ENCODE results near the gene SLC22A6. TPM values are rescaled to one million over a fixed set of nuclear protein-coding genes. Genes with fewer than 3 reads are reported as not detected.

Gene SLC22A6
- total RNA-seq, 1 donor from 2014 or later: not detected

DNA sequence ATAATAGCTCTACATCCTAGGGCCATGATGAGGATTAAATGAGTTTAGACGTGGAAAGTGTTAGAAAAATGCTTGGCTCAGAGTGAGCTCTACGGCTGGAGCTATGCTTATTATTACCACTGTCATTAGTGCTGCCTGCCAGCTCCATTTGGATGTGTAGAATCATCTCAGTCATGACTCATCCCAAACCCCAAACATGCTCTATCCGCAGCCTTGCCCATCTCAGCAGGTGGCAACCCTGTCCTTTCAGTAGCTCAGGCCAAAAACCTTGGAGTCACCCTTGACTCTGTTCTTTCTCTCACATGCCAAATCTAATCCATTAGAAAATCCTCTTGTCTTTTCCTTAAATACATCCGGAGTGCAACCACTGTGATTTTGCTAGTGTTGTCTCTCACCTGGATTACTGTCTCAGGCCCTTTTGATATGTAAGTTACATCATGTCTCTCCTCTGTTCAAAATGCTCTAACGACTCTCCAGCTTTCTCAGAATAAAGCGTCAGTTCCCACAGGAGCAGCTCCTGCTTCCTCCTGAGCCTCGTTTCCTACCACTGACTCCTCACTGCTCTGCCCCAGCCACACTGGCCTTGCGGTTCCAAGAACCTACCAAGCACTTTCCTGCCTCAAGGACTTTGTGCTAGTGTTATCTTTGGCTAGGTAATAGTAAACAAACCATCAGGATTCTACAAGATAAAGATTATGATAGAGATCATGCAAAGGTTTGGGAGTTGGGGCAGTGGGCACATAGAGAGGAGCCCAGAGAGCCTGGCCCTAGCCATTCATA, 53.1 kb downstream of the SLC22A6 start:
- DNase-seq (ENCODE audit: low spot score): no peak

DNA sequence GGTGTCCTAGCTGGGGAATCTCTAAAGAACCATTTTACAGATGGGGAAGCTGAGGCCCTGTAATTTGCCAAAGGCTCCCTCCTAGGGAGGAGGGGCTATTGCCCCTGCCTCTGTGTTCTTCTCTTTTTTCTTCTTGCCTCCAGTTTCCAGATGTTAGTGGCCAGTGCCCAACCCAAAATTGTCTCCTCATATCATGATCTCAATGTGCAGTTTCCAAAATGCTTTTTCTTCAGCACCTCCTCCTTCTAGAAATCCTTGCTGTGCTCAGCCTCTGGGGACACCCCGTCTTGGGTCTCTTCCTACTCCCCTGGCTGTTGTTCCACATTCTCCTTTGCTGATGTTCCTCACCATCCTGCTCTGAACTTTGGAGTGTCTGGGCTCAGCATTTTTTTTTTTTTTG, 54.1 kb downstream of the SLC22A6 start:
- DNase-seq (ENCODE audit: low spot score): no peak

DNA sequence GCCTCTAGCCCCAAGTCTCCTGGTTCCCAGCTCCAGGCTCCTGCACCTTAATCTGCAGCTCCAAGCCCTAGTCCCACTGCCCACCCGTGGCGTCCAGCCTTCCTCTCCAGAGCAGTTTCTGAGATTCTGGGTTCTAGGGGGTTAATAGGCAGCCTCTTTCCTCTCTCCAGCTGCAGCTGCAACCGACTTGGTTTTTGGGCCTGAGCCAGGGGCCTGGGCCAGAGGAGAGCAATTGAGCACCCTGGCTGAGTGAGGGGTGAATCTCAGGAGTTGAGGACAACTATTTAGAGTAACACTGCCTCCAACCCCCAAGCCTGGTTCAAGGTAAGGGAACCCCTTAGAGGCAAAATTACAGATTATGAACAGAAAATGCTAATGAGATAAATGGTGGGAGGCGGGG, 54.6 kb downstream of the SLC22A6 start:
- DNase-seq (ENCODE audit: low spot score): no peak

DNA sequence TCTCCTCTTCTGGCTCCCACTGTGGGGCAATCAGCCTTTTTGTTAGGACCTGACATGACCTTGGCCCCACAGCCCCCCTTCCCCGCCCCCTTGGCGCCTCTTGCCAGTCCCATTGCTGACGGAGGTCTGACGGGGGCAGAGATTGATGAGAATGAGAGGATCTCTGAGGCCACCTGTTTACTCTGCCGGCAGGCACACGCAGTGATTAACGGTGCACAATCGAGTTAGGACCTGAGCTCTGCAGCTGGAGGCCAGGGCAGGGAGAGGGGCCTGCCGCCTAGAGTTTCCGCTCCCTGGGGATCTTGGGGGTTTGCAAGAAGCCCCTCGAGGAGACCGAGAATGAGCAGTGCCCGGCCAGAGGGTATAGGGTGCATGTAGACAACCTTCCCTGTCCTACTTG, 56.8 kb downstream of the SLC22A6 start:
- DNase-seq (ENCODE audit: low spot score): no peak

DNA sequence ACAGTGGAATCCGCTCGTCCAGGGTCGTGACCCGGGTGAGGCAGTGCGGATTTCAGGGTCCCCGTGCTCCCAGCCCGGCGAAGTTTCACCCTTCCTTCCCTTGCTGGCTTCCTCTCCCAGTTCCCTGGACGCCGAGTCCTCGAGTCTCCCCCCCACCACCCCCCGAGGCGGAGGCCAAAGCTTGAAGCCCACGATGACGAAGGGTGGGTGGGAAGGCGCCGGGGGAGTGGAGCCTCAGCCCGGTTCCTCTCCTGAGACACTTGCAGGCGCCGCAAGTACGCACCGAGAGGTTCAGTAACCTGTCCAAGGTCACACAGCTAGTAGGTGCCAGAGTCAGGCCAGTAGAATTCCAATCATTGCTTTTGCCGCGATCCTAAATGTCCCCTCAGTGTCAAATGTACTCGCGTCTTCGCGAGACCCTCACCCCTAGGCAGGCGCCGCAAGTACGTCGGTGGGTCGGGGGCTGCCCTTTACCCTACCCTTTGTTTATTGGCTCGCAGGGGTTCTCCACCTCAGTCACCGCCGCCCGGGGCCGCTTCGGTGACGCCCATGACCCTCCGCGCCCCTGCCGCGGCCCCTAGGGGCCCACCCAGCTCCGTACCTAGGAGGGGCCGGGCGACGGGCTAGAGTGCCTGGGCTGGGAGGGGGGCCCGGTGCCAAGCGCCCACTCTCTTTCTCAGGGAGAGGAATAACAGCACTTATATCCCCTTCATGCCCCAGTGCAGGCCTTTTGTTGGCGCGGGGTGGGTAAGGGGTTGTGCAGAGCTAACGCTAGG, 57.9 kb downstream of the SLC22A6 start:
- DNase-seq (ENCODE audit: low spot score): no peak

Other genes starting within 250 kb of the SLC22A6 start
- gene ZBTB3, start 230.8 kb downstream of the SLC22A6 start, total RNA-seq: 21.4 TPM
- gene POLR2G, start 223.4 kb downstream of the SLC22A6 start, total RNA-seq: 53.5 TPM
- gene TAF6L, start 213.6 kb downstream of the SLC22A6 start, total RNA-seq: 24.0 TPM
- gene TMEM179B, start 197.6 kb downstream of the SLC22A6 start, total RNA-seq: 67.8 TPM
- 19.9 TPM for gene TMEM223, start 193.0 kb downstream of the SLC22A6 start, total RNA-seq
- 85.7 TPM for gene NXF1, start 179.5 kb downstream of the SLC22A6 start, total RNA-seq
- gene STX5, start 152.9 kb downstream of the SLC22A6 start, total RNA-seq: 48.8 TPM
- not detected for gene TEX54, start 152.1 kb downstream of the SLC22A6 start, total RNA-seq
- 31.6 TPM for gene WDR74, start 145.4 kb downstream of the SLC22A6 start, total RNA-seq
- 104 TPM for gene SLC3A2, start 104.1 kb downstream of the SLC22A6 start, total RNA-seq
- 0.09 TPM for gene CHRM1, start 63.6 kb downstream of the SLC22A6 start, total RNA-seq
- gene SLC22A8, start 30.9 kb upstream of the SLC22A6 start, total RNA-seq: not detected
- not detected for gene SLC22A24, start 159.3 kb upstream of the SLC22A6 start, total RNA-seq

Measured in mucosa of gallbladder (tissue), 1 donor.